KMS-11 (cell line): ENCODE measurements around the gene MED13L.

Source experiments
- H2AFZ ChIP-seq: fragments of 200-600 bp; sonication (generic); 2 replicates; pipeline ENCODE4 v1.6.1; 2016; ENCODE audit warnings: antibody characterized with exemption, mixed run types, low read depth
- H3K27ac ChIP-seq: fragments of 200-600 bp; sonication (generic); 2 replicates; pipeline ENCODE4 v1.6.1; 2016; ENCODE audit warnings: mild to moderate bottlenecking, mixed run types
- H3K27me3 ChIP-seq: fragments of 200-600 bp; sonication (generic); 2 replicates; pipeline ENCODE4 v1.6.1; 2017; ENCODE audit warnings: mild to moderate bottlenecking, low read depth, mixed run types, moderate library complexity; ENCODE audit not compliant: insufficient read depth
- H3K36me3 ChIP-seq: fragments of 200-600 bp; sonication (generic); 2 replicates; pipeline ENCODE4 v1.6.1; 2017; ENCODE audit warnings: mild to moderate bottlenecking, mixed run types; ENCODE audit not compliant: insufficient read depth
- H3K4me1 ChIP-seq: fragments of 200-600 bp; sonication (generic); 2 replicates; pipeline ENCODE4 v1.6.1; 2016; ENCODE audit warnings: mild to moderate bottlenecking, low read depth, mixed run types; ENCODE audit not compliant: poor library complexity, severe bottlenecking
- H3K4me2 ChIP-seq: fragments of 200-600 bp; sonication (generic); 2 replicates; pipeline ENCODE4 v1.7.0; 2016; ENCODE audit warnings: mild to moderate bottlenecking, mixed run types
- H3K4me3 ChIP-seq: fragments of 200-600 bp; sonication (generic); IDR thresholded peaks from 2 replicates; pipeline ENCODE4 v1.6.1; 2017; ENCODE audit warnings: low read depth, low read length, mixed read lengths; ENCODE audit not compliant: insufficient read depth
- H3K79me2 ChIP-seq: fragments of 200-600 bp; sonication (generic); 2 replicates; pipeline ENCODE4 v1.6.1; 2016; ENCODE audit warnings: low read depth, mixed run types; ENCODE audit not compliant: insufficient read depth
- H3K9ac ChIP-seq: fragments of 200-600 bp; sonication (generic); 2 replicates; pipeline ENCODE4 v1.6.1; 2016; ENCODE audit warnings: mild to moderate bottlenecking, mixed run types
- H4K20me1 ChIP-seq: fragments of 200-600 bp; sonication (generic); 2 replicates; pipeline ENCODE4 v1.6.1; 2016; ENCODE audit warnings: mild to moderate bottlenecking, mixed run types; ENCODE audit not compliant: insufficient read depth
- TF ChIP-seq, protein P1 (sequence below): fragments of 200-600 bp; sonication (generic); conservative IDR thresholded peaks from 2 replicates; pipeline ENCODE4 v1.6.1; 2017; ENCODE audit warnings: low read depth, mild to moderate bottlenecking, antibody characterized with exemption, low read length, moderate library complexity, mixed read lengths

MED13L gene

DNA sequence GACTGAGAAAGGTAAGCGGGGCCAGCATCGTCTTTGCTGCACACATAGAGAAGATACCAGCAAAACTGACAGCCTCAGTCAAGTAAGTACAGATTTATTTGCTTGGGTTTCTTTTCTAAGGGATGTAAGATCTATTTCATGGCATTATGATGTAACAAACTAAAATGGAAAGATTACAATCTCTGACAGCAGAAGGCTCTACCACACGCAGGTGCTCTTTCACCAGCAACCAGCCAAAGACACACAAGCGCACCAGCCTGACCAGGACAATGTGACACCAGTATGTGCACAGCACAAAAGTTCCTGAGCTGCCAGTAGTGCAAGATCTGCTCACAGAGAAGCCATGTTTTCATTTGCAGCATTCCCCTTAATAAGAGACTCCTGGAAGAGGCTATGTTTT, 311.1 kb downstream of the MED13L start:
- Histone ChIP-seq H3K27me3 (no peaks in the 10 kb centered on the region), H3K27ac (no peak overlapping the region), H3K79me2 (no peaks in the 10 kb centered on the region), H3K4me1 (no peaks in the 10 kb centered on the region), H3K4me3 (no peak overlapping the region), H3K36me3 (no peaks in the 10 kb centered on the region), H3K9ac (no peak overlapping the region), H3K4me2 (no peak overlapping the region), H2AFZ (no peak overlapping the region), H4K20me1 (no peaks in the 10 kb centered on the region)
- TF ChIP-seq, protein P1, sequence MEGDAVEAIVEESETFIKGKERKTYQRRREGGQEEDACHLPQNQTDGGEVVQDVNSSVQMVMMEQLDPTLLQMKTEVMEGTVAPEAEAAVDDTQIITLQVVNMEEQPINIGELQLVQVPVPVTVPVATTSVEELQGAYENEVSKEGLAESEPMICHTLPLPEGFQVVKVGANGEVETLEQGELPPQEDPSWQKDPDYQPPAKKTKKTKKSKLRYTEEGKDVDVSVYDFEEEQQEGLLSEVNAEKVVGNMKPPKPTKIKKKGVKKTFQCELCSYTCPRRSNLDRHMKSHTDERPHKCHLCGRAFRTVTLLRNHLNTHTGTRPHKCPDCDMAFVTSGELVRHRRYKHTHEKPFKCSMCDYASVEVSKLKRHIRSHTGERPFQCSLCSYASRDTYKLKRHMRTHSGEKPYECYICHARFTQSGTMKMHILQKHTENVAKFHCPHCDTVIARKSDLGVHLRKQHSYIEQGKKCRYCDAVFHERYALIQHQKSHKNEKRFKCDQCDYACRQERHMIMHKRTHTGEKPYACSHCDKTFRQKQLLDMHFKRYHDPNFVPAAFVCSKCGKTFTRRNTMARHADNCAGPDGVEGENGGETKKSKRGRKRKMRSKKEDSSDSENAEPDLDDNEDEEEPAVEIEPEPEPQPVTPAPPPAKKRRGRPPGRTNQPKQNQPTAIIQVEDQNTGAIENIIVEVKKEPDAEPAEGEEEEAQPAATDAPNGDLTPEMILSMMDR: no peak

DNA sequence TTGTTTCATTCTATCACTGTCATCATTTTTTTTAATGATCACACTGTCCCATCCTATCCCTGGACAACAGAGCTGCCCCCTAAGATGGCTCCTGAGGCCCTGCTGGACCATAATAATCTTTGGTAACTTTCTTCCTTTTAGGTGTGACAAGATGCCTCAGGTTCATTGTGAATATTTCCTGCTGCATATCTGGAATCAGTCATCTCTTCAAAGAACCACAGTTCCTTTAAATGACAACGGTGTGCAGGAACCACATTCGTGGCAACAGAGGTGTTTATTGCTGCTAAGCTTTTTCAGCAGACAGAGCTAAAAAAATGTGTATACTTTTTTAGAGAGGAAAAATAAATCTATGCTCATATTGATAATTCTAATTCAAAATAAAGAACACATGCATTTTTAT, 312.9 kb downstream of the MED13L start:
- Histone ChIP-seq H3K27ac (no peak overlapping the region), H4K20me1 (no peaks in the 10 kb centered on the region), H3K36me3 (no peaks in the 10 kb centered on the region), H3K27me3 (no peaks in the 10 kb centered on the region), H3K4me3 (no peak overlapping the region), H2AFZ (no peak overlapping the region), H3K79me2 (no peaks in the 10 kb centered on the region), H3K9ac (no peak overlapping the region), H3K4me1 (no peaks in the 10 kb centered on the region), H3K4me2 (no peak overlapping the region)
- TF ChIP-seq, protein P1: no peak

DNA sequence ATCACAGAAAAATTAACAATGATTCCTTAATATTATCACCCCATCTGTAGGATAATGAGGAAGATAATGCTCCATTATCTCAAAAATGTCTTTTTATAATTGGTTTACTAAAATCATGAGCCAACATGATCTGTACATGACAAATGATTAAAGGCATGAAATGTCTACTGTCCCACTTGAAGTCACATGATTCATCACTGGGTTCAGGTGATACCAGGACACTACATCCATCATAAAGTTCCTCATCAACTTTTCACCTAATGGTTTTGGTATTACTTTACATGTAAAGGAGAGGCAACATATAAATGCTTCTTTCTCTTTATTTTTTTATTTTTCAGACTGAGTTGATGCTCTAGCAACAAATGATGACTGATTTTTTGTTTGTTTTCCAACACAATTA, 313.3 kb downstream of the MED13L start:
- Histone ChIP-seq H3K27ac (no peak overlapping the region), H3K4me1 (no peaks in the 10 kb centered on the region), H3K36me3 (no peaks in the 10 kb centered on the region), H2AFZ (no peak overlapping the region), H3K27me3 (no peaks in the 10 kb centered on the region), H3K79me2 (no peaks in the 10 kb centered on the region), H3K4me2 (no peak overlapping the region), H3K9ac (no peak overlapping the region), H3K4me3 (no peak overlapping the region), H4K20me1 (no peaks in the 10 kb centered on the region)
- TF ChIP-seq, protein P1: no peak

DNA sequence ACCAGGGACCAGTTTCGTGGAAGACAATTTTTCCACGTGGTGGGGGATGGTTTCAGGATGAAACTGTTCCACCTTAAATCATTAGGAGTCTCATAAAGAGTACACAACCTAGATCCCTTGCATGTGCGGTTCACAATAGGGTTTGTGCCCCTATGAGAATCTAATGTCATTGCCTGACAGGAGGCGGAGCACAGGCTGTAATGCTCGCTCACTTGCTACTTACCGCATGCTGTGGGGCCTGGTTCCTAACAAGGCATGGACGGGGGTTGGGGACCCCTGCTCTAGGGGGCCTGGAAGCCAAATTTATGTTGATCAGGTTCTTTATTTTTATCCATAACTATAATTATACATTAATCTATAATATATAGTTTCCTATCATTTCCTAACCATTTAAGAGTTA, 315.3 kb downstream of the MED13L start:
- Histone ChIP-seq H4K20me1 (no peaks in the 10 kb centered on the region), H3K79me2 (no peaks in the 10 kb centered on the region), H3K27me3 (no peaks in the 10 kb centered on the region), H3K4me3 (no peak overlapping the region), H3K4me1 (no peaks in the 10 kb centered on the region), H2AFZ (no peak overlapping the region), H3K36me3 (no peaks in the 10 kb centered on the region), H3K4me2 (no peak overlapping the region), H3K27ac (no peak overlapping the region), H3K9ac (no peak overlapping the region)
- TF ChIP-seq, protein P1: no peak
